ENCODE data around the gene RCCD1. TPM values are rescaled to one million over a fixed set of nuclear protein-coding genes. Genes with fewer than 3 reads are reported as not detected.

The RCCD1 gene
- total and polyA plus RNA-seq, 2 of the 8 experiments (the other 6 are each of a cell fraction or from before 2014, with no cell fraction given), result 9.9 to 18.8 TPM

- Histone ChIP-seq H3K4me2 (ENCODE audit: insufficient read depth in 1 of 2, low read depth in 2 of 2, low read length in 2 of 2) (no peak overlapping the region), H3K4ac (replicated peaks; ENCODE audit: insufficient read length, low read depth, low read length) (no peak overlapping the region), H4K20me1 (replicated peaks in 1 of 2; ENCODE audit: control insufficient read depth in 1 of 2, insufficient read depth in 2 of 2, low read length in 2 of 2) (peaks cover 13 to 15% of the 10 kb centered on the region in 2 experiments), H3K79me2 (ENCODE audit: control insufficient read depth in 1 of 2, insufficient read depth in 2 of 2, low read length in 2 of 2) (peaks cover 38 to 96% of the 10 kb centered on the region in 2 experiments), H3K56ac (replicated peaks; ENCODE audit: insufficient read length, low read depth, low read length) (no peak overlapping the region), H4K5ac (ENCODE audit: insufficient read length, low read depth, low read length) (no peak overlapping the region), H3K27me3 (replicated peaks in 1 of 4; ENCODE audit: control insufficient read depth in 3 of 4, extremely low read depth in 1 of 4, insufficient read depth in 3 of 4, low read length in 3 of 4) (no peaks in the 10 kb centered on the region), H4K91ac (replicated peaks; ENCODE audit: insufficient read length, low read length) (no peak overlapping the region), H3K23ac (ENCODE audit: insufficient read length) (no peak overlapping the region), H3K36me3 (ENCODE audit: control insufficient read depth in 2 of 4, insufficient read depth in 4 of 4, low read length in 3 of 4) (peaks cover 0 to 3% (median 3%) of the 10 kb centered on the region in 4 experiments; a peak in 4 of 8 replicates), H2AK5ac (ENCODE audit: low read depth, low read length) (no peak overlapping the region), H3K4me1 (replicated peaks in 1 of 4; ENCODE audit: control insufficient read depth in 3 of 4, insufficient read depth in 4 of 4, low read length in 3 of 4) (peaks cover 0 to 3% (median 1%) of the 10 kb centered on the region in 4 experiments; a peak in 1 of 7 replicates), H2BK120ac (replicated peaks; ENCODE audit: low read depth, low read length) (no peak overlapping the region), H2BK20ac (ENCODE audit: low read length) (no peak overlapping the region), H3K18ac (ENCODE audit: extremely low read depth, low read length) (no peak overlapping the region), H2BK15ac (ENCODE audit: low read length) (no peak overlapping the region), H3K14ac (ENCODE audit: insufficient read length) (no peak overlapping the region), H3K9ac (replicated peaks in 1 of 4; ENCODE audit: extremely low read depth in 1 of 4, low read depth in 3 of 4, low read length in 3 of 4) (no peak overlapping the region), H2AFZ (ENCODE audit: low read length) (no peak overlapping the region), H4K8ac (ENCODE audit: extremely low read depth, insufficient read depth, low read length) (no peak overlapping the region), H3K9me3 (ENCODE audit: insufficient read depth in 2 of 2, low read depth in 1 of 2, low read length in 1 of 2) (no peaks in the 10 kb centered on the region), H2BK12ac (ENCODE audit: low read depth, low read length) (no peak overlapping the region), H3K27ac (ENCODE audit: low read depth, low read length) (no peak overlapping the region), H3K79me1 (ENCODE audit: low read depth, low read length) (peaks cover 6% of the 10 kb centered on the region), H3K4me3 (ENCODE audit: extremely low read depth in 1 of 4, insufficient read depth in 2 of 4, low read depth in 3 of 4, low read length in 4 of 4) (no peak overlapping the region), H2BK5ac (ENCODE audit: low read depth, low read length) (no peak overlapping the region), H3K23me2 (ENCODE audit: low read depth, low read length) (peaks cover 1% of the 10 kb centered on the region; the same call in 1 of the 2 replicates)
- FAIRE-seq (no peak), DNase-seq (ENCODE audit: low read depth in 1 of 2, low spot score in 2 of 2) (no peak)
- CTCF ChIA-PET (ENCODE audit: partially characterized antibody), result interaction anchor here (0.7 to 2.0 kb wide), 4 partner anchors 19 to 66 kb away, joined by 3 to 6 read pairs (median 4); partner anchors contain the start of gene UNC45A
- TF ChIP-seq E2F6 (IDR thresholded peaks at IDR 0.05) (no peak), GTF2F1 (IDR thresholded peaks at IDR 0.05; ENCODE audit: borderline replicate concordance, low read depth, low read length) (no peak), KDM1A (IDR thresholded peaks at IDR 0.05; ENCODE audit: borderline replicate concordance, low read length) (no peak), RFX5 (IDR thresholded peaks at IDR 0.05; ENCODE audit: borderline replicate concordance, low read depth, low read length) (no peak), RXRA (IDR thresholded peaks at IDR 0.05; ENCODE audit: insufficient read depth, low read depth, low read length) (no peak), CHD2 (IDR thresholded peaks at IDR 0.05; ENCODE audit: low read length) (no peak), NRF1 (IDR thresholded peaks at IDR 0.05; ENCODE audit: low read depth, low read length) (no peak)
- 93% methylated on average over 7 of the region's 7 CpGs; no CpG with 5 or more reads in 1 of the 2 experiments for WGBS, 2 experiments (ENCODE audit: extremely low coverage in 1 of 2, insufficient coverage in 1 of 2, insufficient read length in 1 of 2, insufficient replicate concordance in 2 of 2, low coverage in 1 of 2, low lambda C conversion rate in 2 of 2, missing lambda C conversion rate in 1 of 2)
- POLR2A ChIA-PET (ENCODE audit: partially characterized antibody), result interaction anchor here (3.5 kb wide), 1 partner anchor 31 kb away, joined by 10 read pairs; no protein-coding TSS in a partner anchor
Observed at GRCh38 chr15:90989040-90989768, 34.5 kb downstream of the RCCD1 start.

Data from H1 (cell line).